HUES64 (cell line): ENCODE data around the gene INTS1.

ENCODE experiments used
- H3K27ac ChIP-seq: 2 replicates; pipeline ENCODE4 v1.7.0; 2013; ENCODE audit warnings: low read depth, low read length, inconsistent platforms
- H3K27me3 ChIP-seq: 2 replicates; pipeline ENCODE4 v1.6.1; 2013; ENCODE audit warnings: mild to moderate bottlenecking, low read length; ENCODE audit not compliant: insufficient read depth
- H3K36me3 ChIP-seq: 2 replicates; pipeline ENCODE4 v1.6.1; 2013; ENCODE audit warnings: mild to moderate bottlenecking, low read length; ENCODE audit not compliant: insufficient read depth
- H3K4me1 ChIP-seq: 2 replicates; pipeline ENCODE4 v1.6.1; 2013; ENCODE audit warnings: mild to moderate bottlenecking, low read length, moderate library complexity; ENCODE audit not compliant: insufficient read depth
- H3K4me3 ChIP-seq: 2 replicates; pipeline ENCODE4 v1.5.1; 2013; ENCODE audit warnings: mild to moderate bottlenecking, low read length, moderate library complexity
- H3K9ac ChIP-seq: 2 replicates; pipeline ENCODE4 v1.6.1; 2013; ENCODE audit warnings: mild to moderate bottlenecking, low read depth, low read length
- H3K9me3 ChIP-seq: 2 replicates; pipeline ENCODE4 v1.6.1; 2013; ENCODE audit warnings: low read depth, low read length; ENCODE audit not compliant: insufficient read depth
- whole genome bisulfite sequencing: fragments of 150-250, 120-280 bp; methylation state at CpG from one replicate; pipeline ENCODE4 v1.1.7; 2013; ENCODE audit warnings: missing lambda C conversion rate; 5-methylcytosine and 5-hydroxymethylcytosine counted together

The INTS1 gene

DNA sequence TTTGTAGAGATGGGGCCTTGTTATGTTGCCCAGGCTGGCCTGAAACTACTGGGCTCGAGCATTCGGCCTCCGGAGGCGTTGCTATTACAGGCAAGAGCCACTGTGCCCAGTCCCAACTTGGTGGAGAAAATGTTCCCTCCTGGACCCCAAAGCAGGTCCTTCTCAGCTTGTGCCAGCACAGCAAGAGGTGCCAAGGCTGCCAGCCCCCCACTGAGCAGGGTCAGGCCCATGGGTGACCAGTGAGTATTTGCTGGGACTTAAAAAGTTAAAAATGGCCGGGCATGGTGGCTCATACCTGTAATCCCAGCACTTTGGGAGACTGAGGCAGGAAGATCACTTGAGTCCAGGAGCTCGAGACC, 30.9 kb upstream of the INTS1 start:
- Histone ChIP-seq H3K27me3 (no peaks in the 10 kb centered on the region; the same call in 1 of the 2 replicates), H3K27ac (no peak overlapping the region), H3K4me3 (no peak overlapping the region), H3K9ac (no peak overlapping the region), H3K9me3 (no peaks in the 10 kb centered on the region), H3K4me1 (peaks cover 41% of the 10 kb centered on the region), H3K36me3 (0 out of 2 replicates have a peak, but pooled peaks cover 10% of the 10 kb centered on the region)
- 78% methylated on average over 6 of the region's 6 CpGs for WGBS

DNA sequence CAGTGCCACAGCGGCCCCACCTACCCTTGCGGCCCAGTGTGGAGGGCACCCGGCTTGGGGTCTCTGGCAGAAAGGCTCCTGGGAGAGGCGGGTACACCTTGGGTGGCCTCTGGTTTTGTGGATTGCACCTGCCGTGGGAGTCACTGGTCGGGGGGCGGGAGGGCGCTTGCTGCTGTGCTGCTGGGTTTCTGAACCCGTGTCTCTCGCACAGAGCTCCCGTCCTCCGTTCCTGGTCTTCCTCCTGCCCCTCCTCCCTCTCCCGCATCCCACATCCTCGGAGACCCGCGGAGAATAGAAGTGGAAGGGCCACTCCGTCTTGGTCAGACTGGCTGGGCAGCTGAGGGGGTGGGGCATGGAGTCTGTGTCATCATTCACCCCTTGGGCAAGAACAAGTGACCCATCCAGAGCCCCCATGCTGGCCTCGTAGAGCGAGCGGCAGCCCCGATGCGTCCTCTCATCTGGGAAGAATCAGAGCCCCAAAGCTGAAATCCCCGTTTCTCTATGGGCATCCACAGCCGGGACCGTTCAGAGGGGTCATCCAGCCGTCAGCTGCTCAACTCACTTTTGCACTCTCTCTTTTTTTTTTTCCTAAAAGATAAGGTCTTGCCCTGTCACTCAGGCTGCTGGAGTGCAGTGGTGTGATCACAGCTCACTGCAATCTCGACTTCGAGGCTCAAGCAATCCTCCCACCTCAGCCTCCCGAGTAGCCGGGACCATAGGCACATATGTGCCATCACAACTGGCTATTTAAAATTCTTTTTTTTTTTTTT, 30.3 kb upstream of the INTS1 start:
- Histone ChIP-seq H3K27me3 (no peaks in the 10 kb centered on the region; the same call in 1 of the 2 replicates), H3K9me3 (no peaks in the 10 kb centered on the region), H3K27ac (no peak overlapping the region), H3K36me3 (0 out of 2 replicates have a peak, but pooled peaks cover 4% of the 10 kb centered on the region), H3K4me1 (peaks cover 41% of the 10 kb centered on the region), H3K9ac (no peak overlapping the region), H3K4me3 (no peak overlapping the region)
- 80% methylated on average over 27 of the region's 30 CpGs for WGBS

- no peaks in the 10 kb centered on the region for H3K36me3 ChIP-seq
- H3K9ac ChIP-seq, result no peak overlapping the region
- no peaks in the 10 kb centered on the region for H3K9me3 ChIP-seq
- no peak overlapping the region for H3K4me3 ChIP-seq
- 80% methylated on average over 24 of the region's 24 CpGs for WGBS
- peaks cover 41% of the 10 kb centered on the region for H3K4me1 ChIP-seq
- no peaks in the 10 kb centered on the region; the same call in 1 of the 2 replicates for H3K27me3 ChIP-seq
- no peak overlapping the region for H3K27ac ChIP-seq
These were observed 29.5 kb upstream of the INTS1 start for GRCh38 chr7:1533547-1534329.

DNA sequence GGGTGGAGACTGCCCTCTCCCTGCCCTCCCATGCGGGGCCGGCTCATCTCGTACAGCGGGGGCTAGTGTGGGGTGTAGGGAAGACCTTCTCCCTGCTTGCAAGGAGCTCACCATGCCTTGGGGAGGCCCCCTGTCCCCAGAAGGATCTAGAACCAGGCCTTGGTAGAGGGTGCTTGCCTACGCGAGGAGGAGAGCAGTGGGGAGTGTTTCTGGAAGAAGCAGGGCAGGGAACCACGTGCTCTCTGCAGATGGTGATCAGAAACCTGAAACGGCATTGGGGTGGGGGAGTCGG, 29.0 kb upstream of the INTS1 start:
- H3K36me3 ChIP-seq, result no peaks in the 10 kb centered on the region
- H3K27me3 ChIP-seq, result no peaks in the 10 kb centered on the region; the same call in 1 of the 2 replicates
- 0 out of 2 replicates have a peak overlapping the region, but pooled peaks have one; percentile 12 for H3K27ac ChIP-seq
- no peak overlapping the region for H3K4me3 ChIP-seq
- peaks cover 41% of the 10 kb centered on the region for H3K4me1 ChIP-seq
- peak overlapping the region; percentile 59; the same call in 1 of the 2 replicates for H3K9ac ChIP-seq
- 76% methylated on average over 9 of the region's 9 CpGs for WGBS
- no peaks in the 10 kb centered on the region for H3K9me3 ChIP-seq

DNA sequence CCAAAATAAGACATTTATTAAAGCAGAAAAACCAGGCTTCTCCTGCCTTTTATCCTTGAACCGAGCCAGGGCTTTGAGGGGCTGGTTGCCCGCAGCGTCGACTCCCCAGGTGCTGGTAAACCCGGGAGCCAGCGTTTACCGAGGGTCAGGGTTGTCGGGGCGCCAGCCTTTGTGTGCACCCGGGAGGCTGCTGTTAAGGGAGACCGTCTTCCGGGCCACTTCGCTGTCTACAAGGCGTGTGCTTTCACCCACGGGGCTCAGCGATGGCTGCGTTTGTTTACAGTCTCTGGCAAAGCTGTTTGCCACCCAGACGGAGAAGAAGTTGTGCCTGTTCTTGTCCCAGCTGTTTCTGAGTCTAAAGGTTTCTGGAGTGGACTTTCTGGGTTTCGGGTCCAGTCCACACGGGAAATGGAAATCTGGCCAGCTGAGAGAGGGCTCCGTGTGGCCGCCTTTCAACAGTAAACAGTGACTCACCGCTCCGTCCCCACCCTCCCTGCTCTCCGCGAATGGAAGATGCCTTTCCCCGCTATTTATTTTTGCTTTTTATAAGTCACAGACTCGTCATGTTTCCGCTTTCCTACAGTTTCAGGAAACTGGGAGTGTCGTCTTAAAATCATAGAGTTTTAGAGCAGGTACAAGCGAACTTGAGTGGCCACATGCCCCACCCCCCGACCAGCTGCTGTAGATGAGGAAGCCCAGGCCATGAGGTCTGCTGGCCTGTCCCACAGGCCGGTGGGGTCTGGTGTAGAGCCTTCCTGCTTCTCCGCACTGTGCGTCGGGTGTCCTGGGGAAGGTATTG, 28.5 kb upstream of the INTS1 start:
- Histone ChIP-seq H3K9ac (peak overlapping the region; percentile 59), H3K9me3 (no peaks in the 10 kb centered on the region), H3K27ac (0 out of 2 replicates have a peak overlapping the region, but pooled peaks have one; percentile 12), H3K4me1 (peaks cover 39% of the 10 kb centered on the region), H3K4me3 (no peak overlapping the region; the same call in 1 of the 2 replicates), H3K36me3 (no peaks in the 10 kb centered on the region), H3K27me3 (no peaks in the 10 kb centered on the region; the same call in 1 of the 2 replicates)
- 46% methylated on average over 36 of the region's 36 CpGs for WGBS

DNA sequence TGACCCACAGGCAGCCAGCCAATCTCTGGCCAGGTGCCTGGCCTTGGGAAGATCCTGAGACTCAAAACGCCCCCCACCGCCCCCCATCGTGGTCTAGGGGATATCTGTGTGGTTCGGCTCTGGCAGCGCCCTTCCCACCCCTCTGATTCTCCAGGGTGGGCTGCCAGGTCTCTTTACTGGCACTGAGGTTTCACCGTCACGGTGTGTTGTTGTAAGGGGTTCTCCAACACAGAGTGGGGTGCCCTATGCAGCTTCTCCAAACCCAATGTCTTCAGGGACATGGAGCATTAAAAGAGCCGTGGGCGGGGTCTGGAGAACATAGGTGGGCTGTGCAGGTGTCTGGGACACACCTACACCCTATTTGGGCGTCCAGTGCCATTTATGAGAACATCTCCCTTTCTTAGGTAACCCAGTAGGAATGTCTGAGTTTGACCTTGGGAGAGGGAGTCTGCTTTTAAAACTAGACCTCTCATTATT, 27.8 kb upstream of the INTS1 start:
- Histone ChIP-seq H3K9ac (no peak overlapping the region), H3K27me3 (no peaks in the 10 kb centered on the region; the same call in 1 of the 2 replicates), H3K27ac (no peak overlapping the region; the same call in 1 of the 2 replicates), H3K4me1 (peaks cover 33% of the 10 kb centered on the region), H3K9me3 (no peaks in the 10 kb centered on the region), H3K36me3 (no peaks in the 10 kb centered on the region), H3K4me3 (peak overlapping the region; percentile 52)
- 71% methylated on average over 10 of the region's 10 CpGs for WGBS

- no peaks in the 10 kb centered on the region for H3K9me3 ChIP-seq
- H3K27me3 ChIP-seq, result no peaks in the 10 kb centered on the region; the same call in 1 of the 2 replicates
- 23% methylated on average over 55 of the region's 55 CpGs for WGBS
- peak overlapping the region; percentile 52 for H3K4me3 ChIP-seq
- H3K36me3 ChIP-seq, result no peaks in the 10 kb centered on the region
- H3K27ac ChIP-seq, result no peak overlapping the region; the same call in 1 of the 2 replicates
- H3K4me1 ChIP-seq, result peaks cover 30% of the 10 kb centered on the region
- H3K9ac ChIP-seq, result peak overlapping the region; percentile 47; the same call in 1 of the 2 replicates
These were observed 27.2 kb upstream of the INTS1 start for GRCh38 chr7:1531263-1531978.

GRCh38 chr7:1530946-1531262, 26.7 kb upstream of the INTS1 start:
- WGBS, result under 1% methylated on average over 45 of the region's 45 CpGs
- Histone ChIP-seq H3K27me3 (no peaks in the 10 kb centered on the region; the same call in 1 of the 2 replicates), H3K4me1 (peaks cover 26% of the 10 kb centered on the region), H3K9ac (no peak overlapping the region; the same call in 1 of the 2 replicates), H3K4me3 (peak overlapping the region; percentile 52), H3K9me3 (no peaks in the 10 kb centered on the region), H3K36me3 (no peaks in the 10 kb centered on the region), H3K27ac (no peak overlapping the region)

- Histone ChIP-seq H3K4me1 (peaks cover 26% of the 10 kb centered on the region), H3K27me3 (no peaks in the 10 kb centered on the region; the same call in 1 of the 2 replicates), H3K9ac (no peak overlapping the region), H3K4me3 (peak overlapping the region; percentile 52; the same call in 1 of the 2 replicates), H3K36me3 (no peaks in the 10 kb centered on the region), H3K27ac (no peak overlapping the region), H3K9me3 (no peaks in the 10 kb centered on the region)
- WGBS, result 85% methylated on average over 21 of the region's 21 CpGs
These were observed 25.4 kb upstream of the INTS1 start for GRCh38 chr7:1529383-1530116.

GRCh38 chr7:1526271-1526754, 22.1 kb upstream of the INTS1 start:
- Histone ChIP-seq H3K9me3 (no peaks in the 10 kb centered on the region), H3K27me3 (no peaks in the 10 kb centered on the region; the same call in 1 of the 2 replicates), H3K9ac (no peak overlapping the region), H3K4me1 (peaks cover 4% of the 10 kb centered on the region; the same call in 1 of the 2 replicates), H3K27ac (no peak overlapping the region), H3K4me3 (no peak overlapping the region), H3K36me3 (no peaks in the 10 kb centered on the region)
- WGBS, result 67% methylated on average over 6 of the region's 6 CpGs
